Stimulated activated memory B cell treated with anti-CD40 and anti-IgM and Interleukin-4, amounts not matched to agents 10 μg/mL and 1 μg/mL and 100 μg/mL, for 72 hours (primary cell): Measurements from ENCODE around the gene OSCAR.
"Not testable (repeated sequence)": the region's sequence is repeated elsewhere in the genome, so short reads cannot be mapped to it uniquely, and the experiment has no call there.

Experiments used
- ATAC-seq: fragments of 150-1000 bp; cut with Tn5 transposase; 2 replicates; pipeline ENCODE4 v1.10.0; 2021
- H3K27ac Mint-ChIP-seq: one replicate; pipeline ENCODE4 v1.8.0; 2022; ENCODE audit warnings: mild to moderate bottlenecking, mixed read lengths
- H3K27me3 Mint-ChIP-seq: one replicate; pipeline ENCODE4 v1.8.0; 2022; ENCODE audit warnings: mixed read lengths
- H3K36me3 Mint-ChIP-seq: one replicate; pipeline ENCODE4 v1.8.0; 2022; ENCODE audit warnings: mixed read lengths
- H3K4me1 Mint-ChIP-seq: one replicate; pipeline ENCODE4 v1.8.0; 2022; ENCODE audit warnings: mixed read lengths
- H3K4me3 Mint-ChIP-seq: one replicate; pipeline ENCODE4 v1.8.0; 2022; ENCODE audit warnings: mild to moderate bottlenecking, moderate library complexity, mixed read lengths
- H3K9me3 Mint-ChIP-seq: one replicate; pipeline ENCODE4 v1.8.0; 2022; ENCODE audit warnings: mixed read lengths

Gene OSCAR

DNA sequence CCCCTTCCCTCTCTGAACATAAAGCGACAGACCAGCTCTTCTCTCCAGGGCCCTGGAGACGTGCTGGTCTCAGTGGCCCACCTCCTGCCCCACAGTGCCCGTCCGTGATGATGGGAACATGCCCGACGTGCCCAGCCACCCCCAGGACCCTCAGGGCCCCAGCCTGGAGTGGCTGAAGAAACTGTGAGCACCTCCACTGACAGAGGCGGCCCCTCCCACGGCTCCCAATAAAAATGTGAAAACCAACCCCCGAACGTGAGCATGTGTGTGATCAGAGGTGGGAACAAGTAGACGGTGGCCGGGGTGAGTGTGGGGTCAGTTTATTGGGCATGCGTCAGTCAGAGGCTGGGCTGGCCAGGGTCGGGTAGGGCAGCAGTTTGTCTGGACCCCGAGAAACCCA, 6.1 kb upstream of the OSCAR start:
- Mint-ChIP-seq H3K9me3 (no peaks in the 10 kb centered on the region), H3K4me3 (no peak overlapping the region), H3K27ac (no peak overlapping the region), H3K36me3 (peaks cover 58% of the 10 kb centered on the region), H3K27me3 (no peaks in the 10 kb centered on the region), H3K4me1 (peaks cover 30% of the 10 kb centered on the region)
- ATAC-seq, result no peak

DNA sequence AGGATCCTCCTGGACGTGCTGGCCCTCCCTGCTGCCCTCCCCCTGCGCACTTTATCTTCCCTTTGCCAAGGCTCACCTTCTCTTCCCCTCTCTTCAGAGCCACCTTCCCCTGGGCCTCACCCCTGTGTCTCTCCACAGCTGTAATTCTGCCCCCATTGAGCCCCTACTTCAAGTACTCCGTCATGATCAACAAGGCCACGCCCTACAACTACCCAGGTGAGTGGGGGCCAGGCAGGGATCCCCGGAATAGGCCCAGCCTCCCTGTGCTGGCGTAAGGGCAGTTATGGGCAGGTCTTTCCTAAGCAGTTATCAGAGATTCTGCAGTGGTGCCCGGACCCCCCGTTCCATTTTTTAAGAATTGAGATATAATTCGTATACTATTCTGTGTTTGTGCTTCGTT, 5.2 kb upstream of the OSCAR start:
- no peaks in the 10 kb centered on the region for H3K9me3 Mint-ChIP-seq
- H3K36me3 Mint-ChIP-seq, result peaks cover 54% of the 10 kb centered on the region
- H3K4me1 Mint-ChIP-seq, result peaks cover 30% of the 10 kb centered on the region
- ATAC-seq, result no peak
- H3K27ac Mint-ChIP-seq, result no peak overlapping the region
- H3K27me3 Mint-ChIP-seq, result no peaks in the 10 kb centered on the region
- no peak overlapping the region for H3K4me3 Mint-ChIP-seq

DNA sequence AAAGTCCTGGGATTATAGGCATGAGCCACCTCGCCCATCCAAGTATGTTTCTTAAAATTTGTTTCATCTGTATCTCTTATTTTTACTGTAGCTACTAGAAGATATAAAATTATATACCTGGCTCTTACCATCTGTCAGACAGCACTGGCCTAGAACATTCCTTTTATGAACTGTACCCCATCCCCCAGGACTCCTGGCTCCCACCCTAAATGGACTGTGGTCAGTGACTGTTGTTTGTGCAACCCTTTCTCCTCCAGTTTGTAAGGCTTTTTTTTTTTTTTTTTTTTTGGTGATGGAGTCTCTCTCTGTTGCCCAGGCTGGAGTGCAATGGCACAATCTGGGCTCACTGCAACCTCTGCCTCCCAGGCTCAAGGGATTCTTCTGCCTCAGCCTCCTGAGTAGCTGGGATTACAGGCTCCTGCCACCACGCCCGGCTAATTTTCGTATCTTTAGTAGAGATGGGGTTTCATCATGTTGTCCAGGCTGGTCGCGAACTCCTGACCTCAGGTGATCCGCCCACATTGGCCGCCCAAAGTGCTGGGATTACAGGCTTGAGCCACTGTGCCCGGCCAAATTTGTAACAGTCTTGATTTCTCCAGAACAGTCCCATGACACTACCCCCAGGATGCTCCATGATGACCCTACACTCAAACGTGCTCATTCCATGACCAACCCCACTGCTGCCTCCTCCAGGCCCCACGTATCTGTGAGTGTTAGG, 4.6 kb upstream of the OSCAR start:
- no peaks in the 10 kb centered on the region for H3K9me3 Mint-ChIP-seq
- peaks cover 30% of the 10 kb centered on the region for H3K4me1 Mint-ChIP-seq
- no peaks in the 10 kb centered on the region for H3K27me3 Mint-ChIP-seq
- H3K36me3 Mint-ChIP-seq, result peaks cover 48% of the 10 kb centered on the region
- H3K27ac Mint-ChIP-seq, result no peak overlapping the region
- no peak for ATAC-seq
- H3K4me3 Mint-ChIP-seq, result no peak overlapping the region

- H3K9me3 Mint-ChIP-seq, result no peaks in the 10 kb centered on the region
- H3K4me3 Mint-ChIP-seq, result peak within 1 kb of the TSS; percentile 90
- ATAC-seq, result peak; percentile 99
- H3K36me3 Mint-ChIP-seq, result peaks cover 24% of the 10 kb centered on the region
- peaks cover 9% of the 10 kb centered on the region for H3K27me3 Mint-ChIP-seq
- H3K4me1 Mint-ChIP-seq, result peaks cover 27% of the 10 kb centered on the region
- H3K27ac Mint-ChIP-seq, result peak within 1 kb of the TSS; percentile 84
These were observed 2.0 kb upstream of the OSCAR start, which contains the start of gene NDUFA3 for GRCh38 chr19:54102421-54103169. Gene NDUFA3, plus strand, starts transcription at chr19:54102855. Its CDS starts 24 bp downstream, at chr19:54102879.

GRCh38 chr19:54099903-54100255, 724 bp downstream of the OSCAR start:
- H3K27me3 Mint-ChIP-seq, result peaks cover 28% of the 10 kb centered on the region
- ATAC-seq, H3K27ac Mint-ChIP-seq, H3K4me3 Mint-ChIP-seq, H3K36me3 Mint-ChIP-seq, H3K9me3 Mint-ChIP-seq: not testable (repeated sequence)
- peaks cover 23% of the 10 kb centered on the region for H3K4me1 Mint-ChIP-seq

DNA sequence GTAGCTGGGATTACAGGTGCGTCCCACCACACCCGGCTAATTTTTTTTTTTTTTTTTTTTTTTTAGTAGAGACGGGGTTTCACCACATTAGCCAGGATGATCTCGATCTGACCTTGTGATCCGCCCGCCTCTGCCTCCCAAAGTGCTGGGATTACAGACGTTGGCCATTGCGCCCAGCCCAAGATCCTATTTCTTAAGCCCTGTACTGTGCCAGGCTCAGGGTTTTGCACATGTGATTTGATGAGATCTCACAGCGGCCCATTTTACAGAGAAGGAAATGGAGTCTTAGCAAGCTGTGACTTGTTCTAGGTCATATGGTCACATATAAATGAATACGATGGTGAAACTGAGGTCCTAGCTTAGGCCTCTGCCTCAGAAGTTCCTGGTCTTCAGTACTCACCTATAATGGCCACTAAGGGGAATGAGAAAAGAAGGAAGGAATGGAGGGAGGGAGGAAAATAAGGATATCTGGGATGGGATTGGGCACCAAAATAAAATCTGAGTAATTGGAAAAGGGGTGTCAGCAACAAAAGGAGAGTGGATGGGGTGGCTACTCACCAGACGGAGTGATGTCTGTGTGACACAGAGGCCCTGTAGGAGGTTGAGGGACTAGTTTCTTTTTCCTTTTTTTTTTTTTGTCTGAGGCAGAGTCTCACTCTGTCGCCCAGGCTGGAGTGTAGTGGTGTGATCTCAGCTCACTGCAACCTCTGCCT, 1.3 kb downstream of the OSCAR start:
- Mint-ChIP-seq H3K27me3 (peaks cover 33% of the 10 kb centered on the region), H3K4me3 (no peak overlapping the region), H3K4me1 (peaks cover 23% of the 10 kb centered on the region), H3K36me3 (no peaks in the 10 kb centered on the region), H3K9me3 (no peaks in the 10 kb centered on the region), H3K27ac (no peak overlapping the region)
- no peak for ATAC-seq

DNA sequence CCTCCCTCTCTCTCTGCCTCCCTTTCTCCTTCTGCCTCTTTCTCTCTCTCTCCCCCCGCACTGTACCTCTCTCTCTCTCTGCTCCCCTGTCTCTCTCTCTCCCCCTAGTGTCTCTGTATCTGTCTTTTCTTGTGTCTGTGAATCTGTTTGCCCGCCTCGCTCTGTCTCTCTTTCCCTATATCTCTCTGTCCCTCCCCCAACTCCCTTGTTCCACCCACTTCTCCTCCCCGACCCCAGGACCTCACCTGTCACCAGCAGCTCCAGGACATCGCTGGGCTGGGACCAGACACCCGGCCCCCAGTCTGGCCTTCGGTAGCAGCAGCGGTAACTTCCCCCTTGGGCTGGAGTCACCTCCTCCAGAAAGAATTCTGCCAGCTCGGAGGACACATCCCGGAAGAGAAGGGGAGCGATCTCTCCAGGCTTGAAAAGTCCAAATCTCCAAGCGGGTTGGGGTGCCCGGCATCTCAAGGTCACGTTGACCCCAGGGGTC, 3.9 kb downstream of the OSCAR start:
- Mint-ChIP-seq H3K9me3 (peaks cover 4% of the 10 kb centered on the region), H3K27me3 (peaks cover 52% of the 10 kb centered on the region), H3K36me3 (peaks cover 6% of the 10 kb centered on the region), H3K27ac (peak overlapping the region; percentile 43), H3K4me1 (peaks cover 16% of the 10 kb centered on the region), H3K4me3 (peak overlapping the region; percentile 57)
- peak; percentile 63 for ATAC-seq

DNA sequence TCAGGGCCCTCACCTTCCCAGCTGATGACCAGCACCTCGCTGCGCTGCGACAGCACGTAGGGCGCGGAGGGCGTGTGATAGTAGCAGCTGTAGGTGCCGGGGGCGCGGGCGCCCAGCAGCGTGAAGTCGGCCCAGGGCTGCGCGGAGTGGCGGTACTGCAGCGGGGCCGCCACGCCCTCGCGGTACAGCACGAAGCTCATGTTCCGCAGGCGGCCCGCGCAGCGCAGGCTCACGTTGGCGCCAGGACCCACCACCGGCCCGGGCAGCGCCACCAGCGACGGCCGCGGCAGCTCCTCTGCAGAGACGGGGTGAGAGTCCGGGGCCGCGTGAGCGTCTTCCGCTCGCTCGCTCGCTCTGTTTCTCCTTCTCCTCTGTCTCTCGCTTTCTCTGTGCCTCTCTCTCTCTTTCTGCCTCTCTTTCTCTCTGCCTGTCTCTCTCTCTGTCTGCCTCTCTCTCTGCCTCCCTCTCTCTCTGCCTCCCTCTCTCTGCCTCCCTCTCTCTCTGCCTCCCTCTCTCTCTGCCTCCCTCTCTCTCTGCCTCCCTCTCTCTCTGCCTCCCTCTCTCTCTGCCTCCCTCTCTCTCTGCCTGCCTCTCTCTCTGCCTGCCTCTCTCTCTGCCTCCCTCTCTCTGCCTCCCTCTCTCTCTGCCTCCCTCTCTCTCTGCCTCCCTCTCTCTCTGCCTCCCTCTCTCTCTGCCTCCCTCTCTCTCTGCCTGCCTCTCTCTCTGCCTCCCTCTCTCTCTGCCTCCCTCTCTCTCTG, 4.6 kb downstream of the OSCAR start:
- Mint-ChIP-seq H3K27me3 (peaks cover 58% of the 10 kb centered on the region), H3K27ac (peak overlapping the region; percentile 43), H3K4me1 (peaks cover 16% of the 10 kb centered on the region), H3K4me3 (peak overlapping the region; percentile 66)
- H3K9me3 Mint-ChIP-seq, H3K36me3 Mint-ChIP-seq: not testable (repeated sequence)
- peak; percentile 80 for ATAC-seq

DNA sequence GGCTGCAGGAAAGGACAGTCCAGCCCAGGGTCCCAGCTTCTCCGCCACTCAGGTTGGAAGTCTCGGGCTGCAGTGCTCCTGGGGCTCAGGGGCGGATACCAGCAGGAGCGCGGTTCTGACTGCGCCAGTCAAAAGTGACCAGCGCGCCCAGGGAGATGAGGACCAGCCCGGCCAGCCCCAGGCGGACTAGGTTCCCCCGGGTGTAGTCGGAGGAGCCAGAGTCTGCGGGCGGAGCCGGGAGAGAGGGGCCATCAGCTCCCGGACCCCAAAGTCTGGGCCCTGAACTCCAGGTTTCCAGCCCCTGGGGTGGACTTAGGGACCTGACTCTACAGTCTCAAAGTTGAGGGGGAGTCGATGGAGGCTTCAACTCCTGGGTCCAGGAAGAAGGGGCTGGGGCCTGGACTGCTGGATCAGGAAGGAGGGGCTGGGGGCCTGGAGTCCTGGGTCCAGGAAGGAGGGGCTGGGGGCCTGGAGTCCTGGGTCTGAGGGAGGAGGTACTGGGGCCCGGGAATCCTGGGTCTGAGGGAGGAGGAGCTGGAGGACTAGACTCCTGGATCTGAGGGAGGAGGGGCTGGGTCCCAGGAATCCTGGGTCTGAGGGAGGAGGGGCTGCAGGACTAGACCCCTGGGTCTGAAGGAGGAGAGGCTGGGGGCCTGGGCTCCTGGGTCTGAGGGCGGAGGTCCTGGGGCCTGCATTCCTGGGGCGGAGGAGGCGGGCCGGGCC, 5.3 kb downstream of the OSCAR start:
- no peak overlapping the region for H3K27ac Mint-ChIP-seq
- H3K4me1 Mint-ChIP-seq, result peaks cover 16% of the 10 kb centered on the region
- H3K27me3 Mint-ChIP-seq, result peaks cover 62% of the 10 kb centered on the region
- peaks cover 6% of the 10 kb centered on the region for H3K36me3 Mint-ChIP-seq
- ATAC-seq, result no peak
- H3K4me3 Mint-ChIP-seq, result peak overlapping the region; percentile 66
- H3K9me3 Mint-ChIP-seq, result peaks cover 4% of the 10 kb centered on the region

DNA sequence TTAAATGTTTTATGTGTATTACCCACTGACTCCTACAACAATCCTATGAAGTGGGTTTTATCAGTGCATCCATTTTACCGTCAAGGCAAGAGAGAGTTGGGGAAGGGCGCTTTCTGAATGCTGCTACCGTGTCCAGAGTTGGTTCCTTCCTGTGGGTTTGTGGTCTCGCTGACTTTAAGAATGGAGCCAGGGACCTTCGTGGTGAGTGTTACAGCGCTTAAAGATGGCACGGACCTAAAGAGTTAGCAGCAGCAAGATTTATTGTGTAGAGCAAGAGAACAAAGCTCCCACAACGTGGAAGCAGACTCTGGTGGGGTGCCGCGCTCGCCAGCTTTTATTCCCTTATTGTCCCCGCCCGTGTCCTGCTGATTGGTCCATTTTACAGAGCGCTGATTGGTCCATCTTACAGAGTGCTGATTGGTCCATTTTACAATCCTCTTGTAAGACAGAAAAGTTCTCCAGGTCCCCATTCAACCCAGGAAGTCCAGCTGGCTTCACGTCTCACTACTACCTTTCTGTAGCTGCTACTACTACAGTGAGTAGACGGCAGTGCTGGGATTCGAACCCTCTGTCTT, 6.1 kb downstream of the OSCAR start:
- no peak for ATAC-seq
- peaks cover 16% of the 10 kb centered on the region for H3K4me1 Mint-ChIP-seq
- peaks cover 59% of the 10 kb centered on the region for H3K27me3 Mint-ChIP-seq
- no peak overlapping the region for H3K4me3 Mint-ChIP-seq
- no peak overlapping the region for H3K27ac Mint-ChIP-seq
- H3K36me3 Mint-ChIP-seq, result peaks cover 6% of the 10 kb centered on the region
- H3K9me3 Mint-ChIP-seq, result peaks cover 4% of the 10 kb centered on the region

DNA sequence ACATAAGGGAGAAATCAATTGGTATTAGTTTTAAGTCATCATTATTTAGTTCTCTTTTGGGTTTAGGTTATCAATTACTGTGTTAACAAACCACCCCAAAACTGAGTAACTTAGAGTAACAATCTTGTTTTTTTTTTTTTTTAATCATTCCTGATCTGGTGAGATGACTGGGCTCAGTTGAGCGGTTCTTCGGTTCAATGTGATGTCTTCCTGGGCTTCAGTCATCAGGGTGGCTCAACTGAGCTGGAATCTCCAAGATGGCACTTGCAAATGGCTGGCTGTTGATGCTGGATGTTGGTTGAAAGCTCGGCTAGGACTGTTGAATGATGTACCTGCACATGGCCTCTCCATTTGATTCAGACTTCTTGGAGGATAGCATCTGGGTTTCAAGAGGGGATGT, 16.2 kb downstream of the OSCAR start:
- Mint-ChIP-seq H3K9me3 (peaks cover 4% of the 10 kb centered on the region), H3K27me3 (peaks cover 9% of the 10 kb centered on the region), H3K36me3 (no peaks in the 10 kb centered on the region), H3K4me1 (no peaks in the 10 kb centered on the region), H3K4me3 (no peak overlapping the region), H3K27ac (no peak overlapping the region)
- no peak for ATAC-seq

DNA sequence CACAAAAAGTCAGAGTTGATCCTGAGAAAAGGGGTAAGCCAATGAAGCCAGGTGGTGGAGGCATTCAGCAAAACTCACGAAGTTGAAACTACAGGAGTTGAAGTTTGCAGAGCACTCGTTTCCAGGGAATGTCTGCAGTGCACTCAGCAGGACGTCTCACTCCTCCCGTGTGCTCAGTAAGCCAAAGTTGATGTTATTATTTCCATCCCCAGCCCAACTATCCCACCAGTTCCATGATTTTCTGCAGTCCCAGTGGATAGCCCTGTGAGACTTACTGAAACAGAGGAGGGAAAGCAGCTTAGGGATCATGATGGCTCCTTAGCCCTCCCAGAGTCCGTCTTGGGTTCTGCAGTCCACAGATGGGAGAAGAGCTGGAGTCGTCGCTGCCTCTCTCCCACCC, 19.6 kb downstream of the OSCAR start, which contains the start of gene TARM1:
Gene TARM1, minus strand, starts transcription at position 334 of the 400 bp plus-strand sequence. Its CDS starts 25 bp downstream, at position 309.
- H3K9me3 Mint-ChIP-seq, result peaks cover 6% of the 10 kb centered on the region
- H3K27ac Mint-ChIP-seq, result no peak within 1 kb of the TSS
- no peaks in the 10 kb centered on the region for H3K4me1 Mint-ChIP-seq
- no peak within 1 kb of the TSS for H3K4me3 Mint-ChIP-seq
- no peak for ATAC-seq
- peaks cover 6% of the 10 kb centered on the region for H3K27me3 Mint-ChIP-seq
- peaks cover 3% of the 10 kb centered on the region for H3K36me3 Mint-ChIP-seq

DNA sequence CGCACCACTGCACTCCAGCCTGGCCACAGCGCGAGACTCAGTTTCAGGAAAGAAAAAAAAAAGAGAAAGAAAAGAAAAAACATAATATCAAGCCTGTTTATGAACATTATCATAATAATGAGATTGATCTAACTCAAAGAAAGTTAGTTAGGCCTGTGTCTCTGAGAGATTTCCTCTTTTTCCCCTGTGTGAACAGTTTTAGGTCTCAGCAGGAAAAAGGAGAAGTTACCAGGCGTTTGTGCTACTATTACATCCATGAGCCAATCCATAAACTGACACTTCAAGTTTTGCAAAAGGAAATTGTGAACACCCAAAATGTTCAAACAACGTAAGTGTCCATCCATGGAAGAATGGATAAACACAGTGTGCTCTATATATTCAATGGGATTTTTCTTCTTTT, 23.3 kb downstream of the OSCAR start:
- H3K4me1 Mint-ChIP-seq, result no peaks in the 10 kb centered on the region
- peaks cover 8% of the 10 kb centered on the region for H3K9me3 Mint-ChIP-seq
- ATAC-seq, result no peak
- peaks cover 6% of the 10 kb centered on the region for H3K36me3 Mint-ChIP-seq
- no peak overlapping the region for H3K4me3 Mint-ChIP-seq
- H3K27ac Mint-ChIP-seq, result no peak overlapping the region
- peaks cover 11% of the 10 kb centered on the region for H3K27me3 Mint-ChIP-seq

DNA sequence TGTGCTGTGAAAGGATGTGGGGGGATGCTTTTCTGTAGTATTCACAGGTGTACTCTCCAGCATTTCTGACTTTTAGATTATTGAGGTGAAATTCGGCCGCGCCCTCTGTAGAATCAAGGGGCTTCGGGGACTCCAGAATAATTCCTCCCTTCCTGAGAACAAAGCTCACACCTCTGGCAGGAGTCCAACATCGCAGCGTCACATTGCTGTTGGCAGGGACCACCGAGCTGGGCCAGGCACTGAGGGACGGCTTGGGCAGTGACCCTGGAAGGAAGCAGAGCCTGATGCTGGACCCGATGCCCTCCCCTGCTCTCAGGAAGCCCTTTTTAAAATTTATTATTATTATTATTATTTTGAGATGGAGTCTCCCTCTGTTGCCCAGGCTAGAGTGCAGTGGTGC, 25.8 kb downstream of the OSCAR start:
- peaks cover 10% of the 10 kb centered on the region for H3K9me3 Mint-ChIP-seq
- no peaks in the 10 kb centered on the region for H3K4me1 Mint-ChIP-seq
- peaks cover 6% of the 10 kb centered on the region for H3K36me3 Mint-ChIP-seq
- H3K4me3 Mint-ChIP-seq, result no peak overlapping the region
- ATAC-seq, result no peak
- peaks cover 11% of the 10 kb centered on the region for H3K27me3 Mint-ChIP-seq
- no peak overlapping the region for H3K27ac Mint-ChIP-seq
